Measurements from ENCODE around the gene C19orf12.

The C19orf12 gene

DNA sequence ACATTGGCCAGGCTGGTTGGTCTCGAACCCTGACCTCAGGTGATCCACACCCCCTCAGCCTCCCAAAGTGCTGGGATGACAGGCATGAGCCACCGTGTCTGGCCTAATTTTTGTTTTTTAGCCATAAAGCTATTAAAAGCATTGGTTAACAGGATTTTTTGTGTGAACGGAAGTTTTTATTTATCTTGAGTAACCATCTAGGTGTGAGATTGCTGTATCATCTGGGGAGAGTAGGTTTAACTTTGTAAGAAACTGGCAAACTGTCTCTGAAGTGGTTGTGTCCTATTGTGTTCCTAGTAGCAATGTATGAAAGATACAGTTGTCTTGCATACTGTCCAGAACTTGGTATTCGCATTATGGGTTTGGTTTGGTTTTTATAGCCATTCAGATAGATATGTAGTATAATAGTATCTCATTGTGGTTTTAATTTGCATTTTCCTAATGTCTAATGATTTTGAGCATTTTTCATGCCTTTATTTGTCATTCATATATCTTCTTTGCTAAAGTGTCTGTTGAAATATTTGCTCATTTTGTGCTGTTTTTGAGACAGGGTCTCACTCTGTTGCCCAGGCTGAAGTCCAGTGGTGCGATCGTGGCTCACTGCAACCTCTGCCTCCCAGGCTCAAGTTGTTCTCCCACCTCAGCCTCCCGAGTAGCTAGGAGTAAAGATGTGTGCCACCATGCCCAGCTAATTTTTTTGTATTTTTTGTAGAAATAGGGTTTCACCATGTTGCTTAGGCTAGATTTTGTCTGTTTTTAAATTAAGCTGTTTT lies 63.3 kb downstream of the C19orf12 start:
- Histone ChIP-seq H3K9me3 (no peaks in the 10 kb centered on the region), H3K36me3 (no peaks in the 10 kb centered on the region), H3K4me1 (ENCODE audit: control insufficient read depth in 1 of 2, insufficient read depth in 1 of 2, low read depth in 1 of 2, low read length in 1 of 2) (no peaks in the 10 kb centered on the region), H3K4me3 (ENCODE audit: low read depth in 1 of 2, low read length in 1 of 2) (no peak overlapping the region), H3K27me3 (peaks cover 3% of the 10 kb centered on the region), H3K27ac (no peak overlapping the region)
- TF ChIP-seq, protein P1, sequence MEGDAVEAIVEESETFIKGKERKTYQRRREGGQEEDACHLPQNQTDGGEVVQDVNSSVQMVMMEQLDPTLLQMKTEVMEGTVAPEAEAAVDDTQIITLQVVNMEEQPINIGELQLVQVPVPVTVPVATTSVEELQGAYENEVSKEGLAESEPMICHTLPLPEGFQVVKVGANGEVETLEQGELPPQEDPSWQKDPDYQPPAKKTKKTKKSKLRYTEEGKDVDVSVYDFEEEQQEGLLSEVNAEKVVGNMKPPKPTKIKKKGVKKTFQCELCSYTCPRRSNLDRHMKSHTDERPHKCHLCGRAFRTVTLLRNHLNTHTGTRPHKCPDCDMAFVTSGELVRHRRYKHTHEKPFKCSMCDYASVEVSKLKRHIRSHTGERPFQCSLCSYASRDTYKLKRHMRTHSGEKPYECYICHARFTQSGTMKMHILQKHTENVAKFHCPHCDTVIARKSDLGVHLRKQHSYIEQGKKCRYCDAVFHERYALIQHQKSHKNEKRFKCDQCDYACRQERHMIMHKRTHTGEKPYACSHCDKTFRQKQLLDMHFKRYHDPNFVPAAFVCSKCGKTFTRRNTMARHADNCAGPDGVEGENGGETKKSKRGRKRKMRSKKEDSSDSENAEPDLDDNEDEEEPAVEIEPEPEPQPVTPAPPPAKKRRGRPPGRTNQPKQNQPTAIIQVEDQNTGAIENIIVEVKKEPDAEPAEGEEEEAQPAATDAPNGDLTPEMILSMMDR (IDR thresholded peaks at IDR 0.05): no peak

DNA sequence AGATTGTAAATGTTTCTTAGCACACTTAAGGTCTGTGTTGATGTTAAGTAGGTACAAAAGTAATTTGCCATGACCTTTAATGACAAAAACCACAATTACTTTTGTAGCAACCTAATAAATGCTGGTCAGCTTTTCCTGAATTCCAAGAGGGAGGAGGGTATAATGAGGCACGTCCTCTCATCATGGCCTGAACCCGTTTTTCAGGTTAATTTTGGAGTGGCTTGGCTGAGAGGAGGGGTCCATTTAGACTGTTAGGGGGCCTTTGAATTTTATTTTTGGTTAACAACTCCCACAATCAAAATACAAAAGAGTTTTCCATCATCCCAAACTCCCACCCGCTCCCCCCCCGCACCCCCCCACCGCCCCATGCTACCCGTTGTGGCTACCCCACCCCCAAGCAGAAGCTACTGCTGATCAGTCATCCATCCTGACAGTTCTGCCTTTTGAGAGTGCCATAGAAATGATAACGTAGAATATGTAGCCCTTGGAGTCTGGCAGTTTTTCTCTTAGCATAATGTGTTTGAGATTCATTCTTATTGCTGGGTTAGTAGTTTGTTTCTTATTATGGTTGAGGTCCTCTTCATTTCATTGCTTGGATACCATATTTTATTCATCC lies 64.2 kb downstream of the C19orf12 start:
- Histone ChIP-seq H3K9me3 (no peaks in the 10 kb centered on the region), H3K4me3 (ENCODE audit: low read depth in 1 of 2, low read length in 1 of 2) (no peak overlapping the region), H3K27me3 (peaks cover 8% of the 10 kb centered on the region), H3K36me3 (no peaks in the 10 kb centered on the region), H3K27ac (no peak overlapping the region), H3K4me1 (ENCODE audit: control insufficient read depth in 1 of 2, insufficient read depth in 1 of 2, low read depth in 1 of 2, low read length in 1 of 2) (no peaks in the 10 kb centered on the region)
- TF ChIP-seq, protein P1 (IDR thresholded peaks at IDR 0.05): no peak
